PC-9 (cell line): ENCODE results near the gene DACH1.

Source experiments
- CTCF ChIP-seq: fragments of 200-600 bp; sonication (generic); conservative IDR thresholded peaks from 2 replicates; pipeline ENCODE4 v1.6.1; 2017; ENCODE audit warnings: mixed run types, antibody characterized with exemption, mild to moderate bottlenecking, moderate library complexity
- EZH2 ChIP-seq: fragments of 200-600 bp; sonication (generic); IDR thresholded peaks from 2 replicates; pipeline ENCODE4 v1.8.0; 2017; ENCODE audit warnings: antibody characterized with exemption, low read depth

GRCh38 chr13:71611292-71611691 is 255.7 kb downstream of the DACH1 start:
- TF ChIP-seq CTCF (no peak), EZH2 (no peak)
